Endothelial cell of umbilical vein (primary cell): Measurements from ENCODE around the gene RRP1B. TPM values are rescaled to one million over a fixed set of nuclear protein-coding genes. Genes with fewer than 3 reads are reported as not detected.

Source experiments
- BruUV-seq: library from RNA; stranded (reverse); fragments of 400-500 nt; replicated peaks from 2 replicates; lab custom pipeline; 2021; lab: Mats Ljungman, UMichigan
- CTCF ChIA-PET: fragments of 300-600, 350-600 bp; sonication (Branson Sonifier 250); formaldehyde crosslinking; loops from one replicate; lab custom pipeline; 2021; ENCODE audit warnings: antibody characterized with exemption, inconsistent platforms; lab: Charles Lee
- POLR2A ChIA-PET: fragments of 300-600, 350-600 bp; sonication (Branson Sonifier 250); formaldehyde crosslinking; loops from one replicate; lab custom pipeline; 2021; ENCODE audit warnings: antibody characterized with exemption, inconsistent platforms; lab: Charles Lee
- DNase-seq: peaks from one replicate; pipeline ENCODE4 v3.0.0-alpha.2; 2011; ENCODE audit warnings: low read depth, low spot score
- FAIRE-seq: peaks from 2 replicates; lab custom pipeline; 2011; peaks lifted over from hg19 to GRCh38; lab: Jason Lieb, UNC
- H2AFZ ChIP-seq: 2 replicates; pipeline ENCODE4 v1.6.0; 2012; ENCODE audit warnings: low read depth, low read length, control low read depth, inconsistent platforms
- H3K27ac ChIP-seq: 2 replicates; pipeline ENCODE4 v1.5.1; 2011; ENCODE audit warnings: low read depth, mild to moderate bottlenecking, control low read depth, low read length, moderate library complexity; ENCODE audit not compliant: insufficient read depth
- H3K27me3 ChIP-seq, 2 experiments: 2 replicates each; pipeline versions ENCODE4 v1.6.0 to v1.6.1; 2011; ENCODE audit warnings: low read length in 2 of 2, mixed read lengths in 1 of 2; ENCODE audit not compliant: control insufficient read depth in 2 of 2, insufficient read depth in 2 of 2
- H3K36me3 ChIP-seq, 2 experiments: 2 replicates in 1 of 2; 3 replicates in 1 of 2; pipeline ENCODE4 v1.5.1; 2011; ENCODE audit warnings: low read length in 2 of 2, mild to moderate bottlenecking in 1 of 2, moderate library complexity in 1 of 2; ENCODE audit not compliant: control insufficient read depth in 2 of 2, insufficient read depth in 2 of 2; ENCODE audit errors: extremely low read depth in 1 of 2
- H3K4me1 ChIP-seq: 3 replicates; pipeline ENCODE4 v1.5.1; 2011; ENCODE audit warnings: mild to moderate bottlenecking, low read length; ENCODE audit not compliant: control insufficient read depth, insufficient read depth; ENCODE audit errors: extremely low read depth
- H3K4me2 ChIP-seq: 2 replicates; pipeline ENCODE4 v1.6.1; 2011; ENCODE audit warnings: low read length, control low read depth, mixed read lengths; ENCODE audit not compliant: insufficient read depth
- H3K4me3 ChIP-seq, 3 experiments: fragments of 200-600 bp in 1 of 3; sonication (generic), shearing (Covaris generic) in 1 of 3; replicated peaks in 1 of 3; 2 replicates each; pipeline ENCODE4 v1.5.1; 2011 to 2016; ENCODE audit warnings: control low read depth in 3 of 3, low read length in 3 of 3, mild to moderate bottlenecking in 2 of 3, inconsistent platforms in 1 of 3, low read depth in 1 of 3, moderate library complexity in 1 of 3; ENCODE audit not compliant: insufficient read depth in 1 of 3
- H3K79me2 ChIP-seq: 2 replicates; pipeline ENCODE4 v1.6.0; 2012; ENCODE audit warnings: low read length, inconsistent platforms; ENCODE audit not compliant: control insufficient read depth, insufficient read depth
- H3K9ac ChIP-seq: replicated peaks from 2 replicates; pipeline ENCODE3; 2011; ENCODE audit warnings: low read length, control low read depth; ENCODE audit not compliant: insufficient read depth; ENCODE audit errors: extremely low read depth
- H3K9me1 ChIP-seq: replicated peaks from 3 replicates; pipeline ENCODE4 v1.6.0; 2011; ENCODE audit warnings: mild to moderate bottlenecking, low read length; ENCODE audit not compliant: control insufficient read depth, insufficient read depth; ENCODE audit errors: extremely low read depth
- H3K9me3 ChIP-seq: replicated peaks from 2 replicates; pipeline ENCODE4 v1.5.1; 2012; ENCODE audit warnings: low read length, inconsistent platforms; ENCODE audit not compliant: control insufficient read depth, insufficient read depth
- H4K20me1 ChIP-seq: replicated peaks from 2 replicates; pipeline ENCODE3; 2011; ENCODE audit warnings: mild to moderate bottlenecking, low read length; ENCODE audit not compliant: control insufficient read depth, insufficient read depth; ENCODE audit errors: extremely low read depth
- EZH2 ChIP-seq: IDR thresholded peaks from 2 replicates; pipeline ENCODE4 v1.6.1; 2012; ENCODE audit warnings: borderline replicate concordance, low read depth, mild to moderate bottlenecking, moderate library complexity, low read length, inconsistent platforms; ENCODE audit not compliant: severe bottlenecking
- FOS ChIP-seq: IDR thresholded peaks from 2 replicates; pipeline ENCODE4 v1.6.1; 2011; ENCODE audit warnings: mild to moderate bottlenecking, low read length, moderate library complexity, borderline replicate concordance; ENCODE audit not compliant: insufficient read depth
- GATA2 ChIP-seq: IDR thresholded peaks from 2 replicates; pipeline ENCODE4 v1.7.0; 2011; ENCODE audit warnings: low read depth, mild to moderate bottlenecking, moderate library complexity, mixed read lengths, low read length; ENCODE audit not compliant: insufficient read length, insufficient read depth
- JUN ChIP-seq: IDR thresholded peaks from 2 replicates; pipeline ENCODE4 v1.6.1; 2011; ENCODE audit warnings: borderline replicate concordance, low read depth; ENCODE audit not compliant: insufficient read length, insufficient read depth
- MYC ChIP-seq: IDR thresholded peaks from one replicate; pipeline ENCODE4 v1.6.1; 2011; ENCODE audit warnings: mild to moderate bottlenecking, low read depth, low read length
- POLR2A ChIP-seq: IDR thresholded peaks from 2 replicates; pipeline ENCODE4 v1.6.1; 2012; ENCODE audit warnings: low read depth, mild to moderate bottlenecking, control low read depth, low read length
- POLR2AphosphoS5 ChIP-seq: IDR thresholded peaks from 2 replicates; pipeline ENCODE4 v1.6.1; 2012; ENCODE audit warnings: low read depth, mild to moderate bottlenecking, control low read depth, low read length, moderate library complexity; ENCODE audit not compliant: insufficient read depth
- dilution Hi-C: fragments of 300-500 bp; cut with MboI; formaldehyde crosslinking; loops from one replicate; pipeline ENCODE4 v1.15.0; 2019; ENCODE audit warnings: low sequenced_read_pairs; ENCODE audit not compliant: extremely low pct_ligation_motif_present
- intact Hi-C: fragments of 100-400 bp; cut with micrococcal nuclease; formaldehyde crosslinking; loops from one replicate; pipeline ENCODE4 v1.10.0; 2022
- polyA plus RNA-seq, 4 experiments: library from polyadenylated mRNA; depleted of rRNA in 3 of 4; stranded (reverse) in 3 of 4; unstranded in 1 of 4; fragments of >200 nt; gene quantifications; 2 replicates each; pipeline versions ENCODE4 v1.2.1 to v1.2.3, GENCODE V29; 2011 to 2012; ENCODE audit warnings: missing spikeins in 1 of 4
- total RNA-seq: library from RNA; stranded (reverse); gene quantifications from 2 replicates; pipeline ENCODE4 v1.2.3, GENCODE V29; 2021
- TF ChIP-seq, protein P1 (sequence below): IDR thresholded peaks from 2 replicates; pipeline ENCODE4 v1.6.1; 2011; ENCODE audit not compliant: insufficient read depth, insufficient read length
- TF ChIP-seq, protein P2 (sequence below), 2 donors: IDR thresholded peaks; 1 replicate in 1 of 2; 2 replicates in 1 of 2; pipeline ENCODE4 v1.5.1; 2011; ENCODE audit warnings: low read length in 2 of 2, mild to moderate bottlenecking in 2 of 2, moderate library complexity in 2 of 2, control low read depth in 1 of 2, inconsistent platforms in 1 of 2, low read depth in 1 of 2; ENCODE audit not compliant: insufficient read depth in 1 of 2; ENCODE audit errors: extremely low read depth in 1 of 2

The RRP1B gene
- total and polyA plus RNA-seq, 2 donors (not counting 3 experiments of a cell fraction or from before 2014, with no cell fraction given), result 13.0 to 39.9 TPM

DNA sequence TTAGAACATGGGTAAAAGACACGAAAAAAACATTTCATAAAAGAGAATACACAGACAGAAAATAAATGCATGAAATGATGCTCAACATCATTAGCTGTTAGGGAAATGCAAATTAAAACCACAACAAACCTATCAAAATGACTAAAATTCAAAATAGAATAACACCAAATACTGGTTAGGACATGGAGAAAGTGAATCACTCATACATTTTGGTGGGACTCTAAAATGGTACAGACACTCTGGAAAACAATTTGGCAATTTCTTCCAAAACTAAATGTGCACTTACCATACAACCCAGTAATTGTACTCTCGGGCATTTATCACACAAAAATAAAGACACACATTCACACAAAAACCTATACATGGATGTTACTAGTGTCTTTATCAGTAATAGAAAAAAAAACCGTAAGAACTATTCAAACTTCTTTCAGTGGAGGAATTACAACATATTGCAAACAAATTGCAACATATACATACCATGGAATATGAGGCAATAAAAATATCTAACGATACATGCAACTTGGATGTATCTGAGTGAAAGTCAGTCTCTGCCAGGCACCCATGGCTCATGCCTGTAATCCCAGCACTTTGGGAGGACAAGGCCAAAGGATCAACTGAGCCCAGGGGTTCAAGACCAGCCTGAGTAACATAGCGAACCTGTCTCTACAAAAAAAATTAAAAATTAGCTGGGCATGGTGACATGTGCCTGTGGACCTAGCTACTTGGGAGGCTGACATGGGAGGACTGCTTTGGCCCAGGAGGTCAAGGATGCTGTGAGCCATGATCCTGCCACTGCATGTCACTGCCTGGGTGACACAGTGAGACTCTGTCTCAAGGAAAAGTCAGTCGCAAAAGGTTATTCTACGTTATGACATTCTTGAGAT is 19.6 kb upstream of the RRP1B start:
- intact Hi-C loops, result no loop called here
- Histone ChIP-seq H3K27ac (no peak overlapping the region), H2AFZ (no peak overlapping the region), H3K27me3 (no peaks in the 10 kb centered on the region), H3K9ac (no peak overlapping the region), H3K4me3 (no peak overlapping the region), H3K9me3 (no peaks in the 10 kb centered on the region), H3K4me1 (no peaks in the 10 kb centered on the region), H3K4me2 (no peak overlapping the region), H3K36me3 (no peaks in the 10 kb centered on the region), H3K9me1 (no peaks in the 10 kb centered on the region), H3K79me2 (no peaks in the 10 kb centered on the region), H4K20me1 (no peaks in the 10 kb centered on the region)
- TF ChIP-seq, protein P1, sequence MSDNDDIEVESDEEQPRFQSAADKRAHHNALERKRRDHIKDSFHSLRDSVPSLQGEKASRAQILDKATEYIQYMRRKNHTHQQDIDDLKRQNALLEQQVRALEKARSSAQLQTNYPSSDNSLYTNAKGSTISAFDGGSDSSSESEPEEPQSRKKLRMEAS, result no peak
- TF ChIP-seq POLR2AphosphoS5 (no peak), JUN (no peak), GATA2 (no peak), MYC (no peak), EZH2 (no peak), FOS (no peak), POLR2A (no peak)
- TF ChIP-seq, protein P2, sequence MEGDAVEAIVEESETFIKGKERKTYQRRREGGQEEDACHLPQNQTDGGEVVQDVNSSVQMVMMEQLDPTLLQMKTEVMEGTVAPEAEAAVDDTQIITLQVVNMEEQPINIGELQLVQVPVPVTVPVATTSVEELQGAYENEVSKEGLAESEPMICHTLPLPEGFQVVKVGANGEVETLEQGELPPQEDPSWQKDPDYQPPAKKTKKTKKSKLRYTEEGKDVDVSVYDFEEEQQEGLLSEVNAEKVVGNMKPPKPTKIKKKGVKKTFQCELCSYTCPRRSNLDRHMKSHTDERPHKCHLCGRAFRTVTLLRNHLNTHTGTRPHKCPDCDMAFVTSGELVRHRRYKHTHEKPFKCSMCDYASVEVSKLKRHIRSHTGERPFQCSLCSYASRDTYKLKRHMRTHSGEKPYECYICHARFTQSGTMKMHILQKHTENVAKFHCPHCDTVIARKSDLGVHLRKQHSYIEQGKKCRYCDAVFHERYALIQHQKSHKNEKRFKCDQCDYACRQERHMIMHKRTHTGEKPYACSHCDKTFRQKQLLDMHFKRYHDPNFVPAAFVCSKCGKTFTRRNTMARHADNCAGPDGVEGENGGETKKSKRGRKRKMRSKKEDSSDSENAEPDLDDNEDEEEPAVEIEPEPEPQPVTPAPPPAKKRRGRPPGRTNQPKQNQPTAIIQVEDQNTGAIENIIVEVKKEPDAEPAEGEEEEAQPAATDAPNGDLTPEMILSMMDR (IDR thresholded peaks at IDR 0.05; ENCODE audit: extremely low read depth in 1 of 2, insufficient read depth in 1 of 2, low read depth in 1 of 2, low read length in 2 of 2), result no peak
- no peak for FAIRE-seq
- ChIA-PET POLR2A (no interaction called here), CTCF (interaction anchor here (0.9 kb wide), 1 partner anchor 29 kb away, joined by 4 read pairs; no protein-coding TSS in a partner anchor)
- BruUV-seq, result no TSS peak
- dilution Hi-C loops, result no loop called here
- no peak for DNase-seq
